NCI-H345 treated with DMSO at 0.1 percent for 48 hours (cell line): Measurements from ENCODE around the gene IPO9.
A peak's percentile ranks its signal among the peaks of the same experiment; 100 is the strongest.
"Not testable (repeated sequence)": the region's sequence is repeated elsewhere in the genome, so short reads cannot be mapped to it uniquely, and the experiment has no call there.

ENCODE experiments used
- DNase-seq: peaks from one replicate; lab custom pipeline; 2025; ENCODE audit not compliant: unreplicated experiment; lab: John Stamatoyannopoulos, UW

Gene IPO9

DNA sequence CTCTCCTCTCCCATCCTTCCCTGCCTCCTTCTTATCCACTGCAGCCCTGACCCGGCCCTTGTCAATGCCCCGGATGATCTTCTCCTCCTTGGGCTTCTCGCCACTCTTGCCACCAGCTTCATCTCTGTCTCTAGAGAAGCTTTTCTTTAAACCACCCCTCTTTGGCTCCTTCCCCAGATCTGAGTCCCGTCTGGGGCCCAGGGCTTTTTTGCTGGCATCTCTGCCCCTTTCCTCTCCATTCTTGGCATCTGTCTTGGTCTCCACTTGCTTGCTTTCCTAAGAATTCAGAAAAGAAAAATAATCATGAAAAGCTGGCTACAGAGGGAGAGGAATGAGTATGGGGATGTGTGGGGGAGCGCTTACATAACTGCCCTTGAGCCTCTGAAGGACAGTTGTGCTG, 71.5 kb downstream of the IPO9 start:
- DNase-seq: no peak

DNA sequence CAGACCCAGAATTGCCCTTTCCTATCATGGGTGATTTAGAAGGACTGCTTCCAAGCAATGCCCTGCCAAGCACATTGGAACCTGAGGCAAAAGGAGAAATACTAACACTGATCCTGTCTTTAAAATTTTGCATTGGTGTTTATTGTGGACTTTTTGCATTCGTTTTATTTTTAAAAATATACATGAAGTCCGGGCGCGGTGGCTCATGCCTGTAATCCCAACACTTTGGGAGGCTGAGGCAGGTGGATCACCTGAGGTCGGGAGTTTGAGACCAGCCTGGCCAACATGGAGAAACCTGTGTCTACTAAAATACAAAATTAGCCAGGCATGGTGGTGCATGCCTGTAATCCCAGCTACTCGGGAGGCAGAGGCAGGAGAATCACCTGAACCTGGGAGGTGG, 72.1 kb downstream of the IPO9 start:
- not testable (repeated sequence) for DNase-seq

DNA sequence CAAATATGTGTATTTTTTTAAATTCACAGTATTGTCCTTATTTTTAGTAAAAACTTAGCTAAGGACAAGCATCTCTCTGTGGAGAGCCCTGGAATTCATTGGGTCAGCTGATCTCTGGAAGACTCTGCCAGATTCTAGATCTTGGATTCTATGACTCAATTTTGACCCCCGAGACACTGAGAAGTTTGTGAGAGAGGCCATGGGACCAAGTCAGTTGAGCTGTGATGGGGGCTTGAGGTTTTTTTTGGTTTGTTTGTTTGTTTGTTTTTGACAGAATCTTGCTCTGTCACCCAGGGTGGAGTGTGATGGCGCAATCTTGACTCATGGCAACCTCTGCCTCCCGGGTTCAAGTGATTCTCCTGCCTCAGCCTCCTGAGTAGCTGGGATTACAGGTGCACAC, 73.2 kb downstream of the IPO9 start:
- DNase-seq: no peak

DNA sequence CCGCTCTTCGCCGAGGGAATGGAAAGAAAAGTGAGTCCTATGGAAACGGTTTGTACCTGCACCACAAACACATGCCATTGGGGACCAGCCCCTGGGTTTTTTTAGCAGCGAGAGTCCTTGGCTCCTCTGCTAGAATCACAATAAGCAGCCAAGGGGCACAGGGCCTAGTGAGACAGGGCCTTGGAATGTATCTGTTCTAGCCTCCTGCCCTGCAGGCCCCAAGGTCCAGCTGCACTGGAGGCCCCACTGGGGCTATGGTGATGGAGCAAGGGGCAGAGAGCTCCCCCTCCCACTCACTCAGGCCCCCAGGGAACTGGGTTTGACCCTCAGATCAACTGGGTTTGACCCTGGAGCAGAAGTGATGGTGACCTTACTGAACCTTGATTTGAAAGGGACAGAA, 74.2 kb downstream of the IPO9 start:
- DNase-seq: no peak

DNA sequence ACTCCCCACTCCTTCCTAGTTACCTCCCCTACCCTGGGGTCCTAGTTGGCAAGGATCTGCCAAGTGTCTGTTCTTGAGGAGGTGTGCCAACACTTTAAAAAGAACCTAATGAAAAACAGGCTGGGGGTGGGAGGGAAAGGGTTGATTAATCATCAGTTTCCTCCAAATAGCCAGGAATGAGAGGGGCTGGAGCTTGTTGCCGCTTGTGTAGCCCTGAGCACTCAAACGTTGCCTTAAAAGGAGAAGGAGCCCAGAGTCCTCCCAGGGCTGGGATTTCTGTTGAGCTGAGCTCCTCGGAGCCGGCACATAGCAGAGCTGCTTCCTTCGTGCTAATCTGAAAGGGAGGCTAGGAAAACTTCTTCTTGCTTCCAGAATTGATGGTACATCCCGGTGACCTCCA, 75.6 kb downstream of the IPO9 start:
- DNase-seq: no peak

DNA sequence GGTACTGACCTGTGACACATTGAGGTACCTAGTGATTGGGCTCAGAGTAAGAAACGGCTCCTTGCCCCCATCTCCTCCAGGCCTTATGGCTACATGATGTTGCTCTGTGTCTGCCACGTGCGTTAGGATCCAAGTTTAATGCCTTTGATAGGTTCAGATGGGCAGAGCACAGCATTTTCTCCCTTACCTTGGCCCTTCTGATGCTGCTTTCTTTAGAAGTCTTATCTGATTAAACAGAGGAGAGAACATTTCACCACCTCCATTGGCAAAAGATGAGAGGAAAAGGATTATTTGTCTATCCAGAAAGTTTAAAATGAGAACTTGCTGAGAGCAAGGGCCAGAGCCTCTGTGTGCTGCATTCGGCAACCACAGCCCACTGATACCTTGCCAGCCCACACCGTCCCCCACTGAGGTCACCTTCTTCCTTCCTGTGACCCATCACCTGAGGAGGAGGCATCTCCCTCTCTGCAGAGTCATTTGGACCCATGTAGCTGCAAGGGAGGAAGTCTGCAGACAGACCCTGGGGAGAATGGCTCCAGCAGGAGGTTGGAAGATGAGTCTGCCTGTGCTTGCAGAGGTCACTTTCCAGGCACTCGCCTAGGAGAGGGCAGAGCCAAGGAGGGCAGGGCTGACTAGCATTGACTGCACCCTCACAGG, 76.4 kb downstream of the IPO9 start:
- DNase-seq: no peak

DNA sequence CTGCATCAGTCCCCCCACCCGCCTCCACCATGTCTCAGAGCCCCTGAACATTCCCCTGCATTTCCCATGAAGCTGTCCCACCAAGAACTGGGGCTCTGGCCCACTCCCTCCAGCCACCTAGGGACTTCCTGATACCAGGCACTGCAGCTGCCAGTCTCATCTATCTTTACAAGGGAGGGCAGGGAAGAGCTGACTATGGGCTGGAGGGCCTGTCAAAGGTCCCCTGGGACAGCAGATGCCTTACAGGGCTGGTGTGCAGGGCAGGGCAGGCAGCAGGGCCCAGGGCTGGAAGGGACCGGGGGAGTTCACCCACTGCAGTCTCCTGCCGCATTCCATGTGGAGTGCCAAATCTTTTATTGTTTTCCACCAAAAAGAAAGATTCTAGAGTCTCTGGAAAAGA, 77.4 kb downstream of the IPO9 start:
- DNase-seq: no peak

DNA sequence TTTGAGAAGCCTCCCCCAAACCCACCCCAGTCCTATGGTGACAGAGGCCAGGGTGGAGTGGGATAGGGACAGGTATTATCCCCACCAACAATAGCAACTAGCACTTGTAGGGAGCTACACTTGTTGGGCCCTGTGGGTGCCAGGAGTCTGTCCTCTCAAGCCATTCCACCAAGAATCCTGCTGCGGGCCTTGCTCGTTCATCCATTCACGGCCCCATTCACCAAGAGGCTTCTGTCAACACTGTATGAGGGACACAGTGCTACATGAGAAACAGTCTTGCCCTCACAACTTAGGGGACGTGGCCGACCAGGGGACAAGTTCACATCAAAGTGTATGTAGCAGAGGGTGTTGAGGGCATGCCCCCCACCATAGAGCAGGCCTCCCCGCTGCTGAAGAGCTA, 78.7 kb downstream of the IPO9 start:
- no peak for DNase-seq

DNA sequence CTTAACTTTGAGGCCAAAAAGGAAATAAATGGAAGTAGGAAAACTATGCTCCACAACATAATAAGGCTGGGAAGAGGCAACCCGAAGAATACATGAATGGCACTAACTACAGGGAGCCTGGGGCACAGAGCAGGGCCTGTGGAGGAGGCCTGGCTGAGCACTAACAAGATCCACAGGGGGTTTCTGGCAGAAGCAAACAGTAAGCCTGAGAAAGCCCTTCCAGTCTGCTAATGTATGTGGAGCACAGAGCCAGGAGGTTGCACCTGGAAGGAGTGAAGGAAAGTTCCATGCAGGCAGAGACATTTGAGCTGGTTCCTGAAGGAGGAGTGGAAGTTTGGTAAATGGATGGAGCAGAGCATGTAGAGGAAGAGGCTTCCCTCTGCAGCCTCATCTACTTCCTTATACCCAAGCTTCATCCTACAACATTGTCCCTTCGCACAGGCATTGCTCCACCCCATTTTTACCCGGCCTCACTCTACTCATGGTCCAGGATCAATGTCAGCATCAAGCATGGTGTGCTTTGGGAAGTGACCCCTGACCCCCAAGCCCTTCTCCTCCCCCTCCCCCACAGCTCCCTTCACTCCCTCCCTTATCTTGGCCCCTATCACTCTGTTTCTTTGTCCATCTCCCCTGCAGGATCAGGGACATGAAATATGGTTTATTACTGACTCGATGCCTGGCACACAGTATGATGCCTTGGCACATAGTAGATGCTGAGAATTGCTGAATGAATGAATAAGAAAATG, 83.0 kb downstream of the IPO9 start:
- DNase-seq: peak; percentile 16

DNA sequence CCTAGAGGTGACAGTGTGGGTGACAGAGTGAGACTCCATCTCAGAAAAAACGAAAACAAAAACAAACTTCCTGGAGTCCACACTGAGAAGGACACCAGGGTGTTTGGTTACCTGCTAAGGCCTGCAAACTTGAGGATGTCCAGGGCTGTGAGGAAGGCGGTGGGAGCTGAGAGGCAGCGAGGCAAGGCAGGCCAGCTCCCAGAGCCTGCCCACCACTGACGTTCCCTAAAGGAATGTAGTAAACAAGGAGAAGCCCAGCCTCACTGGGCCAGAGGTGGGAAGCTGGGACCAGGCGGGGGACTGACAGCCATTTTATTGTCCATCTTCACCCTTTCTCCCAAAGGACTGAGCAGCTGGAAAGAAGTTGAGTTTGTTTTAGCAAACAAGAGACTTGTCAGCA, 83.9 kb downstream of the IPO9 start:
- no peak for DNase-seq

DNA sequence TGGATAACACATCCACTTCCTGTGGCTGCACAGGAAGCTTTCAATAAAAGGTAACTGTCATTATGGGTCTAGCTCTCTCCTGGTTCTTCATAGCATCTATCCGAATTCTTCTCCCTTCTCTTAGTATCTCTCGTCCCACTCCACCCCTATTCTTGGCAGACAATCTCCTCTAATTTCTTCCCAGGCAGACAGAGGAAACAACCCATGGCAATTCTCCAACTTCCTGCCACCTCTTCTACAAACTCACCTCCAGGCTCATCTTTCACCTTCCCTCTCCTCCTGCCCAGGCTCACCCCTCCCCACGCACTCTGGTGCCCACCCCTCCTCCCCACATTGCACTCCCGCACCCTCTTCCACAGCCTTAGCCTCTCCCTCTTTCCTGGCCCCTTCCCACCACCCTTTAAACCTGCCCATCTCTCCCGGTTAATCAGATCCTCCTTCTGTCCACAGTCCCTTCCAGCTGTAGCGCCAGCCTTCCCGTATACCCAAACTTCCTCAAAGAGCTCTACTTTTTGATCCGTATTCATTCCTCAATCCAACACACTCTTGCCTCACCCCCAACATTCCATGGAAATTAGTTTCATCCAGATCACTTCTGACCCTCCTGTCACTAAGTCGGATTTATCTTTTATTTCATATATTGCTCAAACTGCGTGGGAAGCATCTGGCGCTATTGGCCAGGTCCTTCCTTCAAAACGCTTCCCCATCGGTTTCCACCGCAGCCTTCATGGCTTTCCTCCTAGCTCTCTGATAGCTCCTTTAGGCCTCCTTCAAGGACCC, 85.7 kb downstream of the IPO9 start:
- no peak for DNase-seq

DNA sequence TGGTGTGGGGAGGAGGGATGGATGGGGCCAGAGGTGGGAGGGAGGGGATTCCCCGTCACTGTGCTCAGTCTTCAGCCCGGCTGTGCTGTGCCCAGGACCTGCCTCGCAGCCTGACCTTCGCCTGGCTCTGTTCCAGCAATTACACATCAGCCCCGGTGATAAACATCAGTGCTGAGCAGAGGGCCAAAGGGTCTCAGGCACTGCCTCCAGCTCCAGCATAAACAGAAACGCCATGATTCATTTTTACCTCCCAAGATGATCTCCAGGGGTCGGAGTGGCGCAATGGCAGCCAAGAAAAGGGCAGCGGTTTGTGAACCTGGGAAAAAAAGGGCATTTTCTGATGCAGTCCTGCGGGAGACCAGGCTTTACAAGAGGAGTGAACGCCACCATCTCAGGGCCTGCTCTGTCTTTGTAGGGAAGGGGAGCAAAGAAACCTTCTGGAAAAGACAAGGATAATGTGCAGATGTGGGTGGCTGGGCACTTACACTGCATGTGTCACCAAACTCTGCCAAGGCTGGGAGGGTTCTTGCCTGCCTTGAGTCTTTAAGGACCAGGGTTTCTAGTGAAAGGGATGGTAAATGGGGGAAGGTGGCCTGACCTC, 87.8 kb downstream of the IPO9 start:
- no peak for DNase-seq

DNA sequence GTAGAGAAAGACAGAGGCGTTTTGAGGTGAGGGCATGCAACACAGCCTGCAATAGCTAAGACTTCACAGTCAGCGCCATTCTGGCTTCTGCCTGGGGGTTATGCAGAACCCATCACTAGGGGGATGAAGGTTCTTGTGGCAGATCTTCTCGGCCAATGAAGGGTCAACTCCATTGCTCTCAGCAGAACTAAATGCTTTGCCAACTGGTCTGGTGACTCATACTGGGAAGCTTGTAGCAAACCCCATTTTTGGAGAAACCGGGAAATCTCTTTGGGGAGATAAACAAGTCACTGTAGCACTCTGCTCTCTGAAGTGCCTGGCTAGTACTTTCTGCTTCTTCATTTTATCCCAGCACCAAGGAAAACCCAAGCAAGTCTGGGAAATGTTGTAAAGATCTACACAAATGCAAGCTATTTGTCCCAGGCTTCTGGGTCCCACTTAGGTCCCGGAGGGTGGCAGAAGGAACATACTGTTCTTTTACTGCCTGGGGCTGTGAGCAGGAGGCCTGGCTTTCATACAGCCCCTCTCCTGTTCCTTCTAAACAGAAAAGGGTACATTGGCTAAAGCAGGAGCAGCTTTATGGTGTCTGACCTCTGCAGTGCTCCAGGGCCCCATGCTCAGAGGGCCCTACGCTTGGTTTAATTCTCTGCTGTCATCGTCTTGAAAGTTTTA, 88.5 kb downstream of the IPO9 start:
- no peak for DNase-seq

DNA sequence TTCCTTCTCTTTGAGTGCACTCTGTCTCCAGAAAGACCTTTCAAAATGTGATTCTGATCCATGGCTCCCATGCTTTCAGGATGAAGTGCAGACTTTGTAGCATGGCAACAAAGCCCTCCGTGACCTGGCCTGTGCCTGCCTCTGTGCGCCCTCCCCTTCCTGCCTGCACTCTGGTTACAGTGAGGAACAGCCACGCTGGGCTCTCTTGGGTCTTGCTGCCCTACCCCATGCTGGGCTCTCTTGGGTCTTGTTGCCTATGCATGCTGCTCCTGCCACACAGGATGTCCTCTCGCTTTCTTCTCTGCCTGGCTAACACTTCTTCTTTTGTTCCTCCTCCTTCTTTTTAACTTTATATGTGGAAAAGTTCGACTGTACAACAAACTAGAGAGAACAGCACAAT, 89.4 kb downstream of the IPO9 start:
- no peak for DNase-seq

DNA sequence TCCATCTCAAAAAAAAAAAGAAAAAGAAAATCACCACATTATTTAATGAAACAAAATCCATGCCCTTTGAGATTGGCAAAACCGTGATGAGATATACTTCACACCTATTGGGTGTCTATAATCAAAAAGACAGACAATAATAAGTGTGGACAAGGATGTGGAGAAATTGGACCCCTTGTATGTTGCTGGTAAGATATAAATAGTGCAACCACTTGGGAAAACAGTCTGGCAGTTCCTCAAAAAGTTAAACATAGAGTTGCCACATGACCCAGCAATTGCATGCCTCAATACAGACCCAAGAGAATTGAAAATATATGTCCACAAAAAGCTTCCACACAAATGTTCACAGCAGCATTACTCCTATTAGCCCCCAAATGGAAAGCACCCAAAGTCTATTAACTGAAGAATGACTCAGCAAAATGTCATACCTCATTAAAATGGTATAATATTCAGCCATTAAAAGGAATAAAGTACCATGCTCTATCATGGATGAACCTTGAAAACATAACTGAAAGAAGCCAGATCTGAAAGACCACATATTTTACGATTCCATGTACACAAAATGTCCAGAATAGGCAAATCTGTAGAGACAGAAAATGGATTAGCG, 93.1 kb downstream of the IPO9 start:
- no peak for DNase-seq

DNA sequence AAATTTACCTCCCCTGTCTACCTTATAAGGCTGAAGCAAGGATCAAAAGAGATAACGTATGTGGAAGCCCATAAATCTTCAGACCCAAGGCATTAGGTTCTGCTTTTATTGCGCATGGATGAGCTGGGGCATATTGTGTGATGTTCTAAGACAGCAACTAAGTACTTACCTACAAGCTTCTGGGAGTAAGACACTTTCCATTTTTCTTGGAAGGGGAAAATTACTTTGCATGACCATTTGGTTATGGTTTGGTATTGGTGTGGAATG, 96.3 kb downstream of the IPO9 start:
- DNase-seq: no peak

DNA sequence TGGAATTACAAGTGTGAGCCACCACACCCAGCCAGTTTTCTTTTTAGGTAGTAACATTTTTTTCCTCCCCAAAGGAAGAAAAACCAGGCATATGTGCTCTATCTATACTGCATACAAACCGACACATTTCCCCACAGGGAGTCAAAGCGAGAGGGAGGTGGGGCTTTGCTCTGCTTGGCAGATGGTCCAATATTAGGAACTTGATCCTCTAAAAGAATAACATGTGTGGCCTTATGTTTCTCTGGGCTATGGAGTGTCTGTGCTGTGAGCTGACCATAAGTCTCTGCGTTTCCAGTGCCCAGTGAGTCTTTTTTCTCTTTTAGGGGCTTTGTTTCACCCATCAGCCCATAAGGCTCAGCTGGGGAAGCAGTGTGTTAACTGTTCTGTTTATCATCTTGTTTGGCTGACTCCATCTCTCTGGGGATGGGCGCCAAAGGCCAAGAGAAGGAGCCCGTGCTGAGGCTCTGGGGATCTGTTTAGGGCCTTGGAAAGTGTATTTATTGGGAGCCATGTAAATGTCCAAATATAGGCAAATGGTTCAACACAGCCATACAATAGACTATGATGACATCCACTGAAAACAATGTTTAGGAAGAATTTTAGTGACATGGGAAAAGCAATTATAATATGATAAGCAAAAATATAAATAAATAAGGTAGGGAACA, 97.2 kb downstream of the IPO9 start:
- no peak for DNase-seq

DNA sequence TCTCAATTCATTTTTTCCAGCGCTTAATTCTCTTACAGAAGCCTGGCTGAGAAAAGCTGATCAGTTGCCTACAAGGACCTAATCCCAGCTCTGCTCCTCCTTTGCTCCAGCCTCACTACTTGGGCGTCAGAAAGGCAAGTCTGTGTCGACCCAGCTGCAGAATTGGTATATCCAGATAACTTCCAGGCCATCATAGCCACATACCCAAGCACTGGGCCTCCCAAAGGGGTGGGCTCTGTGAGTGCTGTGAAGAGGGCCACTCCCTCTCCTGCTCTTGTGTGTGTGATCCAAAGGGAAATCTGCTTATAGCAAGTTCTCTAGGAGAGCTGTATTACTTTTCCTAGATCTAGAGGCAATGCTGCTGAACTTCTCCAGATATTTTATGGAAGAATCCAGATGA, 99.3 kb downstream of the IPO9 start:
- no peak for DNase-seq

DNA sequence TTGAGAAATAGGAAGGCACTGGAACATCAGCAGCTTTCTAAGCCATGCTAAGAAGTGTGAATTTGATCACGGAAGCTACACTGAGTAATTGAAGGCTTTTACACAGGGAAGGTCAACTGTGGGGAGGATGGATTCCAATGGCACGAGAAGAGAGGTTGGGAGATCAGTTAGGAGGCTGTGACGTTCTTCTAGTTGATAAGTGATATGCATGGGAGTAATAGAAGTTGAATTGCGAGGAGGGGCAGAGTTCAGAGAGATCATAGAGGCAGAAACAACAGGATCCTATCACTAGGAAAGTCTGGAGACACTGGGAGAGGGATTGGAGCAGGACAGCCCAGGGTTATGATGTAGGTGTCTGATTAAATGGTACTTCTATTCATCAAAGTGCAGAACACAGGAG, 101.2 kb downstream of the IPO9 start:
- no peak for DNase-seq

DNA sequence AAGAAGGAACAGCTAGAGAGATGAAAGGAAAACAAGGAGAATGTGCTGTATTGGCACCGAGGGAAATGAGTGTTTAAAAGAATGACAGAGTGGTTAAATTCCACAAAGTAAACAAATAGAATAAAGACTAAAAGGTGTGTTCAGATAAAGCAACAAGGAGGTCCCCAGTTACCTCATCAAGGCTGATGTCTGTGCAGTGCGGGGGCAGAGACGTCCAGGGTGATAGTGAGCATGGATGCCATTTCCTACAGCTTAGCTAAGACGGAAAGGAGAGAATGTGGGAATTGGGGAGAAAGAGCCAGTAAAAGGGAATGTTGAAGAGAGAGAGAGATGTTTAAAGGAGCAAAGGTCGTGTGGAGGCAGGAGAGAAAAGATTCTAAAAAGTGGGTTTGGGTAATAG, 101.8 kb downstream of the IPO9 start:
- no peak for DNase-seq
